Vagina (tissue), 2 donors: ENCODE results near the gene OR2H1. TPM values are rescaled to one million over a fixed set of nuclear protein-coding genes. Genes with fewer than 3 reads are reported as not detected.

Experiments
- DNase-seq, 2 donors: peaks; one replicate each; pipeline ENCODE4 v3.0.0-alpha.2; 2017; ENCODE audit errors: extremely low spot score in 2 of 2
- H3K27ac ChIP-seq: fragments of 200-600 bp; sonication (generic); one replicate; pipeline ENCODE4 v1.5.1; 2019
- H3K27me3 ChIP-seq: fragments of 200-600 bp; sonication (generic); one replicate; pipeline ENCODE4 v1.5.1; 2019
- H3K36me3 ChIP-seq, 2 donors: fragments of 200-600 bp; sonication (generic); one replicate each; pipeline ENCODE4 v1.5.1; 2017 to 2019
- H3K4me1 ChIP-seq: fragments of 200-600 bp; sonication (generic); one replicate; pipeline ENCODE4 v1.5.1; 2019
- H3K4me3 ChIP-seq, 2 donors: fragments of 200-600 bp; sonication (generic); 1 replicate in 1 of 2; 2 replicates in 1 of 2; pipeline ENCODE4 v1.5.1; 2016 to 2019
- H3K9me3 ChIP-seq: fragments of 200-600 bp; sonication (generic); one replicate; pipeline ENCODE4 v1.5.1; 2019
- CTCF ChIP-seq, 3 experiments: fragments of 450-650 bp in 2 of 3; fragments of 200-600 bp in 1 of 3; sonication (generic) in 1 of 3; IDR thresholded peaks; one replicate each; pipeline ENCODE4 v1.5.1; 2017 to 2019; ENCODE audit warnings: antibody characterized with exemption in 3 of 3, mild to moderate bottlenecking in 2 of 3, moderate library complexity in 2 of 3
- POLR2A ChIP-seq, 2 donors: fragments of 450-650 bp; IDR thresholded peaks; one replicate each; pipeline ENCODE4 v1.6.1; 2017; ENCODE audit warnings: antibody characterized with exemption in 2 of 2, mild to moderate bottlenecking in 2 of 2, moderate library complexity in 2 of 2
- POLR2AphosphoS5 ChIP-seq, 2 donors: sonication (generic); formaldehyde crosslinking; IDR thresholded peaks; one replicate each; pipeline ENCODE4 v1.9.0; 2017; ENCODE audit warnings: antibody characterized with exemption in 2 of 2, mild to moderate bottlenecking in 2 of 2, low read depth in 1 of 2; ENCODE audit not compliant: insufficient read depth in 1 of 2
- intact Hi-C: fragments of 100-400 bp; cut with DNase I; formaldehyde crosslinking; loops from one replicate; pipeline ENCODE4 v1.15.1; 2023
- total RNA-seq: library from RNA; depleted of rRNA; stranded (reverse); fragments of >200 nt; gene quantifications from one replicate; pipeline ENCODE4 v1.2.3, GENCODE V29; 2016

OR2H1 gene
- total RNA-seq, 1 donor from 2014 or later = not detected

- no peaks in the 10 kb centered on the region for H3K27me3 ChIP-seq
These were observed 8.8 kb downstream of the OR2H1 start for GRCh38 chr6:29465801-29466200.

GRCh38 chr6:29466241-29466640 lies 9.3 kb downstream of the OR2H1 start:
- no peaks in the 10 kb centered on the region for H3K9me3 ChIP-seq
- no peak overlapping the region for H3K4me3 ChIP-seq
- no peak for DNase-seq
- intact Hi-C loops = no loop called here
- H3K4me1 ChIP-seq = no peaks in the 10 kb centered on the region
- H3K27ac ChIP-seq = no peak overlapping the region
- TF ChIP-seq CTCF (IDR thresholded peaks at IDR 0.05) (no peak), POLR2AphosphoS5 (IDR thresholded peaks at IDR 0.05; ENCODE audit: insufficient read depth in 1 of 2, low read depth in 1 of 2) (no peak), POLR2A (IDR thresholded peaks at IDR 0.05) (no peak)
- H3K27me3 ChIP-seq = no peaks in the 10 kb centered on the region
- no peaks in the 10 kb centered on the region for H3K36me3 ChIP-seq

More at GRCh38 chr6:29465801-29466200, 8.8 kb downstream of the OR2H1 start:
- intact Hi-C loops = no loop called here
- TF ChIP-seq POLR2A (IDR thresholded peaks at IDR 0.05) (no peak), CTCF (IDR thresholded peaks at IDR 0.05) (no peak), POLR2AphosphoS5 (IDR thresholded peaks at IDR 0.05; ENCODE audit: insufficient read depth in 1 of 2, low read depth in 1 of 2) (no peak)
- Histone ChIP-seq H3K4me1 (no peaks in the 10 kb centered on the region), H3K27ac (no peak overlapping the region), H3K4me3 (no peak overlapping the region), H3K9me3 (no peaks in the 10 kb centered on the region), H3K36me3 (no peaks in the 10 kb centered on the region)
- DNase-seq = no peak

DNA sequence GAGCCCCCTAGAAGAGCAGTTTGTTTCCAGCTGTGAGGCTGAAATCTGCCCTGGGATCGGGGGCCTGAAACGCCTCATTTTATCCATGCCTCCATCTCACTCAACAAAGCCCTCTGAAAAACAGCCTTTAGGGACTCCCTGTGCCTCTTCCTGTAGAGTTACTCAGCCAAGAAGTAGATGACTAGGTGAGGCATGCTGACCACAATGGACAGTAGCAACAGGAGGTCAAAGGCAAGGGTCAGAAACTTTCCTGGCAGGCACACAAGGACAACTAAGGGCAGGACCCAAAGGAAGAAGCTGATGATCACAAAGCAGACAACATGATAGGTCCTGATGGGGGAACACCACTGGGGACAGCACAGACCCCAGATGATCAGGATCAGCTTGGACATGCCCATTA lies 18.0 kb downstream of the OR2H1 start:
- Histone ChIP-seq H3K27me3 (no peaks in the 10 kb centered on the region), H3K9me3 (no peaks in the 10 kb centered on the region), H3K36me3 (no peaks in the 10 kb centered on the region), H3K4me1 (no peaks in the 10 kb centered on the region), H3K4me3 (no peak overlapping the region), H3K27ac (no peak overlapping the region)
- TF ChIP-seq CTCF (IDR thresholded peaks at IDR 0.05) = no peak
- no peak for TF ChIP-seq POLR2A (IDR thresholded peaks at IDR 0.05)
- no peak for TF ChIP-seq POLR2AphosphoS5 (IDR thresholded peaks at IDR 0.05; ENCODE audit: insufficient read depth in 1 of 2, low read depth in 1 of 2)
- intact Hi-C loops = no loop called here
- no peak for DNase-seq

DNA sequence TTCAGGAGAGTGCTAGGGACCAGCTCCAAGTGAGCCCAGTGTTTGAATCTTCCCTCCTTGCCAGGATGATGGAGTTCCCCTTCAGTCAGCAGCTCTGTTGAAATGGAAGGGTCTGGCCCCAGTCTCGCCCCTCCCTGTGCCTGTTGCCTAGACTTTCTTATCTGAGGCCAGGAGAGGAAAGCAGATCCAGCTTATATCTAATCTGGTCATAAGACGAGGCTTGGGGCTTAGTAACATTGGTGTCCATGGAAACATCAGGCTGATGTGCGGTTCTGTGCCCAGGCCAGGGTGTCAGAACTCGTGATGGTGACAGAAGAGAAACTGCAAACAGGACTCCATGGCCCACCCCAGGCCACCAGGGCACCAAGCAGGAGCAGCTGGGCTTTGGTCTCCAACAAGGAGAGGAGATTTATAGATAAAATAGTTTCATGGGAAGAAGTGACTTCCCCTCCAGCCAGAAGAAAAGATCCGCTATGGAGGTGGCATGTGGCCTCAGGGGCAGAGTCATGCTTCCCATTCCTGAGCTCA lies 21.0 kb downstream of the OR2H1 start:
- Histone ChIP-seq H3K27me3 (no peaks in the 10 kb centered on the region), H3K36me3 (no peaks in the 10 kb centered on the region), H3K4me3 (no peak overlapping the region), H3K4me1 (no peaks in the 10 kb centered on the region), H3K27ac (no peak overlapping the region), H3K9me3 (no peaks in the 10 kb centered on the region)
- TF ChIP-seq POLR2A (IDR thresholded peaks at IDR 0.05) = no peak
- TF ChIP-seq POLR2AphosphoS5 (IDR thresholded peaks at IDR 0.05; ENCODE audit: insufficient read depth in 1 of 2, low read depth in 1 of 2) = no peak
- no peak for TF ChIP-seq CTCF (IDR thresholded peaks at IDR 0.05)
- intact Hi-C loops = no loop called here
- no peak for DNase-seq

- H3K4me3 ChIP-seq = no peak overlapping the region
- H3K4me1 ChIP-seq = no peaks in the 10 kb centered on the region
- no peaks in the 10 kb centered on the region for H3K9me3 ChIP-seq
- DNase-seq = no peak
- TF ChIP-seq POLR2A (IDR thresholded peaks at IDR 0.05) (no peak), CTCF (IDR thresholded peaks at IDR 0.05) (no peak), POLR2AphosphoS5 (IDR thresholded peaks at IDR 0.05; ENCODE audit: insufficient read depth in 1 of 2, low read depth in 1 of 2) (no peak)
- no peaks in the 10 kb centered on the region for H3K36me3 ChIP-seq
- no peak overlapping the region for H3K27ac ChIP-seq
- intact Hi-C loops = no loop called here
- H3K27me3 ChIP-seq = no peaks in the 10 kb centered on the region
These were observed 21.8 kb downstream of the OR2H1 start for GRCh38 chr6:29478740-29479139.
